Left forelimb (tissue), 1 donor: ENCODE results near the gene DMC1.
"Not testable (repeated sequence)": the region's sequence is repeated elsewhere in the genome, so short reads cannot be mapped to it uniquely, and the experiment has no call there.

Experiments
- DNase-seq: peaks from one replicate; pipeline ENCODE4 v3.0.0-alpha.2; 2018; ENCODE audit warnings: low spot score

Gene DMC1

GRCh38 chr22:38569972-38570778 lies at the start of gene DMC1:
Gene DMC1, minus strand, starts transcription at chr22:38570183. Its CDS starts 1,927 bp downstream, at chr22:38568256.
- DNase-seq: peak; percentile 95

- no peak for DNase-seq
Measured at GRCh38 chr22:38618682-38619081, 48.7 kb upstream of the DMC1 start.

- no peak for DNase-seq
Measured at GRCh38 chr22:38618258-38618657, 48.3 kb upstream of the DMC1 start.

GRCh38 chr22:38615064-38615405 lies 45.1 kb upstream of the DMC1 start:
- not testable (repeated sequence) for DNase-seq

GRCh38 chr22:38614332-38615063 lies 44.5 kb upstream of the DMC1 start:
- DNase-seq: no peak

- DNase-seq: no peak
Measured at GRCh38 chr22:38613588-38613987, 43.6 kb upstream of the DMC1 start.

GRCh38 chr22:38612217-38613006 lies 42.4 kb upstream of the DMC1 start:
- no peak for DNase-seq

- no peak for DNase-seq
Measured at GRCh38 chr22:38611559-38611958, 41.6 kb upstream of the DMC1 start.

- no peak for DNase-seq
Measured at GRCh38 chr22:38610234-38610633, 40.3 kb upstream of the DMC1 start.

- no peak for DNase-seq
Measured at GRCh38 chr22:38608992-38609750, 39.2 kb upstream of the DMC1 start.

GRCh38 chr22:38607680-38608079 lies 37.7 kb upstream of the DMC1 start:
- no peak for DNase-seq

GRCh38 chr22:38602166-38602565 lies 32.2 kb upstream of the DMC1 start:
- DNase-seq: no peak

- no peak for DNase-seq
Measured at GRCh38 chr22:38601221-38601764, 31.3 kb upstream of the DMC1 start.

GRCh38 chr22:38599466-38599865 lies 29.5 kb upstream of the DMC1 start:
- no peak for DNase-seq

GRCh38 chr22:38582923-38583322 lies 12.9 kb upstream of the DMC1 start:
- not testable (repeated sequence) for DNase-seq

- DNase-seq: no peak
Measured at GRCh38 chr22:38578505-38578904, 8.5 kb upstream of the DMC1 start.

GRCh38 chr22:38572065-38572464 lies 2.1 kb upstream of the DMC1 start:
- no peak for DNase-seq

GRCh38 chr22:38570779-38571364 lies 889 bp upstream of the DMC1 start:
- DNase-seq: no peak

GRCh38 chr22:38569181-38569971 lies 607 bp downstream of the DMC1 start:
- DNase-seq: no peak

GRCh38 chr22:38567531-38568285 lies 2.3 kb downstream of the DMC1 start:
- DNase-seq: no peak
